K562 (cell line): Measurements from ENCODE around the gene PRKG1. TPM values are rescaled to one million over a fixed set of nuclear protein-coding genes. Genes with fewer than 3 reads are reported as not detected.

Source experiments
- ATAC-seq: fragments of 200-7000 bp; cut with Tn5 transposase; 3 replicates; pipeline ENCODE4 v1.9.1; 2020; ENCODE audit warnings: moderate library complexity
- BruUV-seq: library from RNA; stranded (reverse); fragments of 400-500 nt; replicated peaks from 2 replicates; lab custom pipeline; 2021; lab: Mats Ljungman, UMichigan
- CTCF ChIA-PET: fragments of 300-600 bp; formaldehyde crosslinking; extraction: SDS; loops from one replicate; lab custom pipeline; 2021; ENCODE audit warnings: low intra/inter-chr PET ratio; lab: Yijun Ruan, JAX
- POLR2A ChIA-PET: fragments of 300-600, 350-650 bp; sonication (Branson Sonifier 250); formaldehyde crosslinking; extraction: SDS; loops from one replicate; lab custom pipeline; 2021; ENCODE audit warnings: antibody characterized with exemption, inconsistent platforms; lab: Yijun Ruan, JAX
- DNase-seq, 4 experiments: peaks; one replicate each; pipeline versions ENCODE4 v3.0.0 to v3.0.0-alpha.2; 2011 to 2018; ENCODE audit warnings: low spot score in 3 of 4, mixed read lengths in 3 of 4; ENCODE audit errors: extremely low read depth in 1 of 4
- FAIRE-seq: peaks from 2 replicates; lab custom pipeline; 2011; peaks lifted over from hg19 to GRCh38; lab: Jason Lieb, UNC
- H2AFZ ChIP-seq: 2 replicates; pipeline ENCODE4 v1.6.0; 2011; ENCODE audit warnings: low read depth, low read length, control low read depth, inconsistent platforms
- H3K27ac ChIP-seq: fragments of 200-600 bp; 3 replicates; pipeline ENCODE4 v1.8.0; 2011; ENCODE audit warnings: low read depth, mild to moderate bottlenecking, control low read depth, inconsistent platforms, low read length, moderate library complexity, mixed read lengths; ENCODE audit errors: extremely low read depth
- H3K27me3 ChIP-seq, 2 experiments: fragments of 300-600 bp in 1 of 2; 2 replicates in 1 of 2; 3 replicates in 1 of 2; pipeline versions ENCODE4 v1.6.0 to v1.8.0; 2011; ENCODE audit warnings: inconsistent platforms in 2 of 2, low read length in 2 of 2, mild to moderate bottlenecking in 1 of 2, mixed read lengths in 1 of 2, moderate library complexity in 1 of 2; ENCODE audit not compliant: control insufficient read depth in 2 of 2, insufficient read depth in 2 of 2
- H3K36me3 ChIP-seq: fragments of 300-600 bp; 3 replicates; pipeline ENCODE4 v1.8.0; 2011; ENCODE audit warnings: mild to moderate bottlenecking, low read length, inconsistent platforms; ENCODE audit not compliant: control insufficient read depth, insufficient read depth
- H3K4me1 ChIP-seq, 2 experiments: fragments of 200-600 bp in 1 of 2; replicated peaks in 1 of 2; 2 replicates in 1 of 2; 3 replicates in 1 of 2; pipeline versions ENCODE4 v1.5.1 to v1.8.0; 2011; ENCODE audit warnings: inconsistent platforms in 2 of 2, low read length in 2 of 2, mild to moderate bottlenecking in 1 of 2, mixed read lengths in 1 of 2, moderate library complexity in 1 of 2; ENCODE audit not compliant: control insufficient read depth in 2 of 2, insufficient read depth in 2 of 2
- H3K4me2 ChIP-seq: 2 replicates; pipeline ENCODE4 v1.6.1; 2011; ENCODE audit warnings: low read length, control low read depth, inconsistent platforms, mixed read lengths; ENCODE audit not compliant: insufficient read depth
- H3K4me3 ChIP-seq: fragments of 200-600 bp; sonication (generic), shearing (Covaris generic); 2 replicates; pipeline ENCODE4 v1.5.1; 2016; ENCODE audit warnings: control low read depth, inconsistent platforms
- H3K79me2 ChIP-seq: fragments of 200-600 bp; 3 replicates; pipeline ENCODE4 v1.8.0; 2011; ENCODE audit warnings: low read length, inconsistent platforms; ENCODE audit not compliant: control insufficient read depth, insufficient read depth
- H3K9ac ChIP-seq, 2 experiments: 2 replicates each; pipeline versions ENCODE4 v1.6.0 to v1.6.1; 2011; ENCODE audit warnings: low read depth in 2 of 2, low read length in 2 of 2, control low read depth in 1 of 2, inconsistent platforms in 1 of 2, mild to moderate bottlenecking in 1 of 2, mixed read lengths in 1 of 2; ENCODE audit not compliant: insufficient read depth in 1 of 2
- H3K9me1 ChIP-seq: one replicate; pipeline ENCODE4 v1.6.0; 2011; ENCODE audit warnings: inconsistent platforms, mild to moderate bottlenecking, low read length, moderate library complexity; ENCODE audit not compliant: control insufficient read depth, insufficient read depth
- H3K9me3 ChIP-seq: replicated peaks from 2 replicates; pipeline ENCODE4 v1.5.1; 2011; ENCODE audit warnings: low read depth, low read length, inconsistent platforms; ENCODE audit not compliant: control insufficient read depth, insufficient read depth
- H4K20me1 ChIP-seq: replicated peaks from 2 replicates; pipeline ENCODE4 v1.6.1; 2011; ENCODE audit warnings: low read length, inconsistent platforms, mixed read lengths; ENCODE audit not compliant: control insufficient read depth, insufficient read depth
- HLTF ChIP-seq: fragments of 450-650 bp; IDR thresholded peaks from 2 replicates; pipeline ENCODE4 v1.6.1; 2016
- NFATC3 ChIP-seq: fragments of 450-650 bp; IDR thresholded peaks from 2 replicates; pipeline ENCODE4 v1.6.1; 2017; ENCODE audit warnings: mild to moderate bottlenecking
- NR3C1 ChIP-seq: sonication (generic); formaldehyde crosslinking; IDR thresholded peaks from 2 replicates; pipeline ENCODE4 v1.8.1; 2022; ENCODE audit warnings: missing genetic modification reagents
- ZNF41 ChIP-seq: fragments of 250-450 bp; sonication (Bioruptor Pico); conservative IDR thresholded peaks from 2 replicates; pipeline ENCODE4 v1.4.0; 2020; ENCODE audit warnings: mild to moderate bottlenecking
- WGBS: fragments of 100-300 bp; shearing (Covaris generic); methylation state at CpG from one replicate; pipeline ENCODE4 v1.1.6; 2016; ENCODE audit warnings: low coverage, mixed read lengths; ENCODE audit not compliant: insufficient coverage; ENCODE audit errors: missing lambda C conversion rate; 5-methylcytosine and 5-hydroxymethylcytosine counted together
- in situ Hi-C: fragments of 300-500 bp; cut with MboI; formaldehyde crosslinking; loops from 4 replicates; pipeline ENCODE4 v1.15.0; 2018; ENCODE audit warnings: inconsistent platforms, mixed read lengths
- intact Hi-C: fragments of 100-400 bp; cut with micrococcal nuclease; formaldehyde crosslinking; loops from 2 replicates; pipeline ENCODE4 v1.14.2; 2022
- polyA plus RNA-seq, 8 experiments: library from polyadenylated mRNA; depleted of rRNA in 4 of 8; stranded (reverse) in 5 of 8; unstranded in 3 of 8; fragments of >200 nt; fragmentation: Nextera tagmentation in 2 of 8; fragmentation: Illumina TruSeq in 1 of 8; extraction: Ambion mirVana in 2 of 8; extraction: Trizol in 1 of 8; gene quantifications; 2 replicates each; pipeline versions ENCODE4 v1.2.1 to v1.2.3, GENCODE V29; 2011 to 2014; ENCODE audit warnings: inconsistent platforms in 1 of 8, missing spikeins in 1 of 8
- total RNA-seq, 7 experiments: library from RNA; depleted of rRNA in 6 of 7; stranded (reverse); fragments of >200 nt in 6 of 7; fragmentation: Illumina TruSeq in 2 of 7; extraction: Trizol in 2 of 7; gene quantifications; 2 replicates each; pipeline versions ENCODE4 v1.2.1 to v1.2.3, GENCODE V29; 2011 to 2021; ENCODE audit warnings: low replicate concordance in 1 of 7
- TF ChIP-seq, protein P1 (sequence below): sonication (generic); formaldehyde crosslinking; IDR thresholded peaks from 2 replicates; pipeline ENCODE4 v1.8.1; 2022; ENCODE audit warnings: missing genetic modification reagents

PRKG1 gene
- total and polyA plus RNA-seq, 9 of the 15 experiments (the other 6 are each of a cell fraction or from before 2014, with no cell fraction given): 0.22 TPM; not detected in 8

DNA sequence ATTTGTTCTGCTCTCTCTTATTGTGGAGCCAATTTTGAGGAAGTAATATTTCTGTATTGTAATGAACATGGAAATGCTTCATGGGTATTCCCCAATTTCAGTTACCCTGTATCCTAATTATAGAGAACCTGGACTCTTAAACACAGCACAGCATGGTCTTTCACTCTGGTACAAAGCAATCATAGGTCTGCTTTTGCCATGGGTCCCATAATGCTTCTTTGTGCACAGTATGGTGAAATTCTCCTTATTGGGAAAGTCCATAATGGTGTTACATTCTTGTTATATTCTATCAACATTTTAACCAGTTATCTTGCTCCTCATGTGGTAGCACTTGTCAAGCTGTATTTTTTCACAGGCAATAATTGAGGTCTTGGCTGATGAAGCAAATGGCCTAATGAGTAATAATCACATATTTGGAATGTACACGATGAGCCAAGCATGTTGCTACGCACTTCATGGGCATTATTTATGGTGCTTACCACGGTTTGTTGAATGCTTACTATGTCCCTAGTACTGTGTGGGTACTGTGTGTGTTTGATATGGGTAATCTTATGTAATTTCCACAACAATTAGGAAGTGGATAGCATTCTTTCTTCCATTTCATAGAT lies 42.9 kb downstream of the PRKG1 start:
- no peak for FAIRE-seq
- Histone ChIP-seq H3K9me3 (no peaks in the 10 kb centered on the region; the same call in 1 of the 2 replicates), H3K27me3 (no peaks in the 10 kb centered on the region), H3K79me2 (no peaks in the 10 kb centered on the region), H3K9ac (no peak overlapping the region), H3K4me3 (no peak overlapping the region), H4K20me1 (no peaks in the 10 kb centered on the region), H3K9me1 (no peaks in the 10 kb centered on the region), H2AFZ (no peak overlapping the region), H3K27ac (no peak overlapping the region)
- ATAC-seq: no peak
- in situ Hi-C loops (no loop called here), intact Hi-C loops (no loop called here)
- DNase-seq: no peak
- CTCF ChIA-PET: no interaction called here
- no TSS peak for BruUV-seq
- TF ChIP-seq, protein P1, sequence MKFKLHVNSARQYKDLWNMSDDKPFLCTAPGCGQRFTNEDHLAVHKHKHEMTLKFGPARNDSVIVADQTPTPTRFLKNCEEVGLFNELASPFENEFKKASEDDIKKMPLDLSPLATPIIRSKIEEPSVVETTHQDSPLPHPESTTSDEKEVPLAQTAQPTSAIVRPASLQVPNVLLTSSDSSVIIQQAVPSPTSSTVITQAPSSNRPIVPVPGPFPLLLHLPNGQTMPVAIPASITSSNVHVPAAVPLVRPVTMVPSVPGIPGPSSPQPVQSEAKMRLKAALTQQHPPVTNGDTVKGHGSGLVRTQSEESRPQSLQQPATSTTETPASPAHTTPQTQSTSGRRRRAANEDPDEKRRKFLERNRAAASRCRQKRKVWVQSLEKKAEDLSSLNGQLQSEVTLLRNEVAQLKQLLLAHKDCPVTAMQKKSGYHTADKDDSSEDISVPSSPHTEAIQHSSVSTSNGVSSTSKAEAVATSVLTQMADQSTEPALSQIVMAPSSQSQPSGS (CRISPR knock-in tag): no peak
- TF ChIP-seq NFATC3: no peak
- TF ChIP-seq ZNF41 (CRISPR knock-in tag): no peak
- no peak for TF ChIP-seq HLTF
- no peak for TF ChIP-seq NR3C1 (CRISPR knock-in tag)
- TF ChIP-seq, all 486 proteins: peak for 0
- POLR2A ChIA-PET: no interaction called here
- WGBS: 1% methylated on average over 3 of the region's 3 CpGs
- Histone ChIP-seq H3K4me1 (no peaks in the 10 kb centered on the region), H3K4me2 (no peak overlapping the region), H3K36me3 (no peaks in the 10 kb centered on the region)
